HG03045 (cell line): ENCODE measurements around the gene ARHGAP9.

Source experiments
- ATAC-seq: cut with Tn5 transposase; IDR thresholded peaks from one replicate; pipeline ENCODE4 v1.9.1; 2021; ENCODE audit warnings: mild to moderate bottlenecking, moderate library complexity; ENCODE audit not compliant: unreplicated experiment

Gene ARHGAP9

GRCh38 chr12:57479376-57480115 lies at the start of gene ARHGAP9:
ARHGAP9 (minus strand) TSS chr12:57479866; CDS start chr12:57479406, 460 bp downstream.
- ATAC-seq = no peak

GRCh38 chr12:57528831-57529555 lies 49.3 kb upstream of the ARHGAP9 start:
- no peak for ATAC-seq

GRCh38 chr12:57528176-57528575 lies 48.5 kb upstream of the ARHGAP9 start:
- no peak for ATAC-seq

GRCh38 chr12:57527184-57527583 lies 47.5 kb upstream of the ARHGAP9 start:
- ATAC-seq = no peak

- ATAC-seq = no peak
Observed at GRCh38 chr12:57526477-57527126, 46.9 kb upstream of the ARHGAP9 start.

- no peak for ATAC-seq
Observed at GRCh38 chr12:57525615-57526383, 46.1 kb upstream of the ARHGAP9 start.

- ATAC-seq = no peak
Observed at GRCh38 chr12:57524814-57525614, 45.3 kb upstream of the ARHGAP9 start.

GRCh38 chr12:57523706-57524614 lies 44.3 kb upstream of the ARHGAP9 start:
- no peak for ATAC-seq

GRCh38 chr12:57522887-57523705 lies 43.4 kb upstream of the ARHGAP9 start:
- no peak for ATAC-seq

GRCh38 chr12:57522011-57522886 lies 42.6 kb upstream of the ARHGAP9 start, which contains the start of gene MBD6:
MBD6 (plus strand) TSS chr12:57522824; CDS start chr12:57524304, 1,480 bp downstream.
- peak; percentile 40 for ATAC-seq

GRCh38 chr12:57521525-57522010 lies 41.9 kb upstream of the ARHGAP9 start:
- no peak for ATAC-seq

GRCh38 chr12:57520053-57520818 lies 40.6 kb upstream of the ARHGAP9 start, which contains the start of gene DDIT3:
DDIT3 (minus strand) TSS chr12:57520514; CDS start chr12:57517406, 3,108 bp downstream.
- peak; percentile 64 for ATAC-seq

GRCh38 chr12:57519796-57520052 lies 40.1 kb upstream of the ARHGAP9 start:
- ATAC-seq = peak; percentile 2

GRCh38 chr12:57518920-57519795 lies 39.5 kb upstream of the ARHGAP9 start:
- ATAC-seq = no peak

GRCh38 chr12:57518176-57518919 lies 38.7 kb upstream of the ARHGAP9 start:
- no peak for ATAC-seq
